HL-60/S4 treated with phorbol 12-myristate 13-acetate at 8.2 ng/mL for 4 days and 3 days (cell line): Measurements from ENCODE around the gene GFRA1.
"Not testable (repeated sequence)": the region's sequence is repeated elsewhere in the genome, so short reads cannot be mapped to it uniquely, and the experiment has no call there.

Source experiments
- in situ Hi-C: fragments of 300-500 bp; cut with MboI; formaldehyde crosslinking; loops from 2 replicates; pipeline ENCODE4 v1.15.0; 2022; ENCODE audit warnings: low sequenced_read_pairs

GFRA1 gene

GRCh38 chr10:116165941-116166340 is 107.1 kb downstream of the GFRA1 start:
- in situ Hi-C loops, result not testable (repeated sequence)

GRCh38 chr10:116164291-116164690 is 108.7 kb downstream of the GFRA1 start:
- in situ Hi-C loops, result no loop called here

GRCh38 chr10:116163333-116164131 is 109.5 kb downstream of the GFRA1 start:
- in situ Hi-C loops, result no loop called here

GRCh38 chr10:116162851-116163250 is 110.2 kb downstream of the GFRA1 start:
- in situ Hi-C loops, result no loop called here

GRCh38 chr10:116160271-116160670 is 112.7 kb downstream of the GFRA1 start:
- in situ Hi-C loops, result no loop called here

- in situ Hi-C loops, result no loop called here
These were observed 113.8 kb downstream of the GFRA1 start for GRCh38 chr10:116159197-116159596.

- in situ Hi-C loops, result no loop called here
These were observed 115.0 kb downstream of the GFRA1 start for GRCh38 chr10:116158036-116158435.

- in situ Hi-C loops, result no loop called here
These were observed 115.5 kb downstream of the GFRA1 start for GRCh38 chr10:116157485-116157884.

- in situ Hi-C loops, result no loop called here
These were observed 116.2 kb downstream of the GFRA1 start for GRCh38 chr10:116156819-116157218.

GRCh38 chr10:116155191-116155590 is 117.8 kb downstream of the GFRA1 start:
- in situ Hi-C loops, result no loop called here

- in situ Hi-C loops, result no loop called here
These were observed 118.4 kb downstream of the GFRA1 start for GRCh38 chr10:116154651-116155050.

GRCh38 chr10:116151076-116151475 is 121.9 kb downstream of the GFRA1 start:
- in situ Hi-C loops, result no loop called here

- in situ Hi-C loops, result no loop called here
These were observed 122.4 kb downstream of the GFRA1 start for GRCh38 chr10:116150606-116151005.

- in situ Hi-C loops, result no loop called here
These were observed 125.7 kb downstream of the GFRA1 start for GRCh38 chr10:116147147-116147905.

GRCh38 chr10:116146372-116147140 is 126.5 kb downstream of the GFRA1 start:
- in situ Hi-C loops, result no loop called here

- in situ Hi-C loops, result no loop called here
These were observed 129.3 kb downstream of the GFRA1 start for GRCh38 chr10:116143673-116144222.

GRCh38 chr10:116141855-116142254 is 131.2 kb downstream of the GFRA1 start:
- in situ Hi-C loops, result no loop called here

GRCh38 chr10:116141246-116141645 is 131.8 kb downstream of the GFRA1 start:
- in situ Hi-C loops, result no loop called here

- in situ Hi-C loops, result no loop called here
These were observed 133.1 kb downstream of the GFRA1 start for GRCh38 chr10:116139886-116140285.

- in situ Hi-C loops, result no loop called here
These were observed 134.1 kb downstream of the GFRA1 start for GRCh38 chr10:116138897-116139296.

GRCh38 chr10:116136261-116136660 is 136.7 kb downstream of the GFRA1 start:
- in situ Hi-C loops, result no loop called here
